ENCODE measurements around the gene MNDA.
A peak's percentile ranks its signal among the peaks of the same experiment; 100 is the strongest.

MNDA gene

DNA sequence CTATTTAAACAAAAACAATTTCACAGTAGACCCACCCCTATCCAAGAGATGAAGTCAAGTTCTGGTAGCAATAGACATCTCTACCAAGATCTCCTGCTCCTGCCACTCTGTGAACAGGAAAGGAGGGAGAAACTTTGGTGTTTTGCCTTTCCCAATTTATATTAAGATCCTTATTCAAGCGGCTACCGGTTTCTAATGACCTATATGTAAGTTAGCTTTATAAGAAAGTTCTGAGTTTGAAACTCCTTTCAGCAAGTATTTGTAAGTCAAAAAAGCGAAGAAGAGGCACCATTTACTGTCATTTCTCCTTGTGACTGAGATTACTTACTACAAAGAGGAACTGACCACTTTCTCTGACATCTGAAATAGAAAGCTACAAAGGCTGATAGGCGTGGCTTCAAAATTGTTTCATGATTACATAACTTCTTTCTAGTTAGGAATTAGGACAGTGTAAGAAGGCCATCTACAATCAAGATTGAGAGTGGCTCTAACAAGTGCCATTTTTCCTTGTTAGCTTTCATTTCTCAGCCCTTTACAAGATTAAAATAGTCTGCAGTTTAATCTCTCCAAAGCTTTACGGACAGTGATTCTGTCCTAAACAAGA, at the start of gene MNDA:
Gene MNDA (plus strand): TSS at position 448 of the 604 bp plus-strand sequence. CDS start 10,803 bp downstream, outside the sequence.
- Histone ChIP-seq H3K4me3 (IDR thresholded peaks at IDR 0.05; ENCODE audit: insufficient read depth, low read depth, low read length) (no peak within 1 kb of the TSS), H3K4me2 (no peak within 1 kb of the TSS), H4K20me1 (ENCODE audit: insufficient read depth) (no peaks in the 10 kb centered on the region), H3K4me1 (ENCODE audit: low read depth, poor library complexity, severe bottlenecking) (no peaks in the 10 kb centered on the region), H3K27ac (no peak within 1 kb of the TSS), H3K27me3 (ENCODE audit: insufficient read depth, low read depth) (no peaks in the 10 kb centered on the region), H2AFZ (ENCODE audit: low read depth) (no peak within 1 kb of the TSS), H3K9ac (no peak within 1 kb of the TSS), H3K36me3 (ENCODE audit: insufficient read depth) (no peaks in the 10 kb centered on the region), H3K79me2 (ENCODE audit: insufficient read depth, low read depth) (no peaks in the 10 kb centered on the region)
- TF ChIP-seq, protein P1, sequence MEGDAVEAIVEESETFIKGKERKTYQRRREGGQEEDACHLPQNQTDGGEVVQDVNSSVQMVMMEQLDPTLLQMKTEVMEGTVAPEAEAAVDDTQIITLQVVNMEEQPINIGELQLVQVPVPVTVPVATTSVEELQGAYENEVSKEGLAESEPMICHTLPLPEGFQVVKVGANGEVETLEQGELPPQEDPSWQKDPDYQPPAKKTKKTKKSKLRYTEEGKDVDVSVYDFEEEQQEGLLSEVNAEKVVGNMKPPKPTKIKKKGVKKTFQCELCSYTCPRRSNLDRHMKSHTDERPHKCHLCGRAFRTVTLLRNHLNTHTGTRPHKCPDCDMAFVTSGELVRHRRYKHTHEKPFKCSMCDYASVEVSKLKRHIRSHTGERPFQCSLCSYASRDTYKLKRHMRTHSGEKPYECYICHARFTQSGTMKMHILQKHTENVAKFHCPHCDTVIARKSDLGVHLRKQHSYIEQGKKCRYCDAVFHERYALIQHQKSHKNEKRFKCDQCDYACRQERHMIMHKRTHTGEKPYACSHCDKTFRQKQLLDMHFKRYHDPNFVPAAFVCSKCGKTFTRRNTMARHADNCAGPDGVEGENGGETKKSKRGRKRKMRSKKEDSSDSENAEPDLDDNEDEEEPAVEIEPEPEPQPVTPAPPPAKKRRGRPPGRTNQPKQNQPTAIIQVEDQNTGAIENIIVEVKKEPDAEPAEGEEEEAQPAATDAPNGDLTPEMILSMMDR (conservative IDR thresholded peaks at IDR 0.05; ENCODE audit: low read depth, low read length): no peak

DNA sequence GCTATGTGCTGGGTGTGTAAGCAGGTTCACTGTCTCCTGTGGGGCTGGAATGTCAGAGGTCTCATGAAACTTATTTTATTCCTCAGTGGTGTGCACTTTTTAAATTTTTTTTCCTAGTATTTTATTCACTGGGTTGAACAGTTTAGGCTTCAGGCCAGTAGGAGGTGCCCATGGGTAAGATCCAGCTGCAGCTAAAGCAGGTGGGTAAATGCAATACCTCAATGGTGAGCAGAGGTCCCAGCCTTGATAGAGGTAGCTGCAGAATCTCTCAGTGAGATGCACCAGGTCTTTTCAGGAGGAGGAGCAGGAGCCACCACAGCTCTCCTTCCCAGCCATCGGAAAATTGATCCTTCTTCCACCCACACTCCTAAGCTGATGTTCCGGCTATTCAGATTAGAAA, 37.5 kb upstream of the MNDA start:
- H3K4me1 ChIP-seq (ENCODE audit: low read depth, poor library complexity, severe bottlenecking): no peaks in the 10 kb centered on the region
- H3K9ac ChIP-seq: no peak overlapping the region
- H4K20me1 ChIP-seq (ENCODE audit: insufficient read depth): no peaks in the 10 kb centered on the region
- no peak overlapping the region for H2AFZ ChIP-seq (ENCODE audit: low read depth)
- TF ChIP-seq, protein P1 (conservative IDR thresholded peaks at IDR 0.05; ENCODE audit: low read depth, low read length): peak; percentile 46
- H3K4me2 ChIP-seq: no peak overlapping the region
- no peak overlapping the region for H3K27ac ChIP-seq
- H3K79me2 ChIP-seq (ENCODE audit: insufficient read depth, low read depth): no peaks in the 10 kb centered on the region
- H3K4me3 ChIP-seq (IDR thresholded peaks at IDR 0.05; ENCODE audit: insufficient read depth, low read depth, low read length): no peak overlapping the region
- no peaks in the 10 kb centered on the region for H3K36me3 ChIP-seq (ENCODE audit: insufficient read depth)
- no peaks in the 10 kb centered on the region for H3K27me3 ChIP-seq (ENCODE audit: insufficient read depth, low read depth)

DNA sequence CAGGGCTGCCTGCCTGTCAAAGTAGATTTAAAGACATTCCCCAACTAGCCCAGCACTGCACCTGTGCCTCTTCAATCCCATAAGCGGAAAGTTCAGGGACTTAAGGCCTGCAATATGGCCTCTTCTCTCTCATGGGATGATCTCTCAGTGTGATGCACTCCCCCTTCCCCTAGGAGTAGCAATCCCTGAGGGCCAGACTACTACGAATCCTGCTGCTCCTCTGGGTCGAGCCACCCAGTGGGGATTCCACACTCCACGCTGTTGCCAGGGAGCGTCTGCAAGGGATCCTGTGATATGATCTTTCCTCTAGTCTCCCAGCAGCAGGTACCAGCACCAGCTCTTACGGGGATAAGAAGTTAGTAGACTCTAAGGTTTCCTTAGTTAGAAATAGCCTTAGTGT, 36.9 kb upstream of the MNDA start:
- Histone ChIP-seq H3K4me1 (ENCODE audit: low read depth, poor library complexity, severe bottlenecking) (no peaks in the 10 kb centered on the region), H4K20me1 (ENCODE audit: insufficient read depth) (no peaks in the 10 kb centered on the region), H3K9ac (no peak overlapping the region), H3K4me2 (no peak overlapping the region), H3K79me2 (ENCODE audit: insufficient read depth, low read depth) (no peaks in the 10 kb centered on the region), H3K36me3 (ENCODE audit: insufficient read depth) (no peaks in the 10 kb centered on the region), H2AFZ (ENCODE audit: low read depth) (no peak overlapping the region), H3K27me3 (ENCODE audit: insufficient read depth, low read depth) (no peaks in the 10 kb centered on the region), H3K27ac (no peak overlapping the region), H3K4me3 (IDR thresholded peaks at IDR 0.05; ENCODE audit: insufficient read depth, low read depth, low read length) (no peak overlapping the region)
- TF ChIP-seq, protein P1 (conservative IDR thresholded peaks at IDR 0.05; ENCODE audit: low read depth, low read length): no peak

DNA sequence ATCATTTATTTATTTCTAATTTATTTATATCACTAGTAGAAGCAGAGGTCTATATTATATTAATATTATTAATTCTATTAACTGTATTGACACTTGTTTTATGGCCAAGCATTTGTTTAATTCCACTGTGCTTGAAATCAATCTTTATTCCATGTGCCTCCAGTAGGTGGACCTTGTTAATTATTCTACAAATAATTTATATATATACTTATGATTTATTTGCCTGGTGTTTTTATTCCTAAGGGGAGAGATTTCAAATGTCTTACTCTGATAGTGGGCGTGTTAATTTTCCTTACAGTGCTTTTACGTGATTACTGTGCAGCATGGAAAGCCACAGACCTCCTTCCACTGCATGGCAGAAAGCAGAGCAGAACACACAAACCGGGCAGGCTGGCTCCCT, 32.6 kb upstream of the MNDA start:
- Histone ChIP-seq H3K27me3 (ENCODE audit: insufficient read depth, low read depth) (no peaks in the 10 kb centered on the region), H3K4me2 (no peak overlapping the region), H3K36me3 (ENCODE audit: insufficient read depth) (no peaks in the 10 kb centered on the region), H3K79me2 (ENCODE audit: insufficient read depth, low read depth) (no peaks in the 10 kb centered on the region), H3K4me1 (ENCODE audit: low read depth, poor library complexity, severe bottlenecking) (no peaks in the 10 kb centered on the region), H4K20me1 (ENCODE audit: insufficient read depth) (no peaks in the 10 kb centered on the region), H3K27ac (no peak overlapping the region), H3K9ac (no peak overlapping the region), H3K4me3 (IDR thresholded peaks at IDR 0.05; ENCODE audit: insufficient read depth, low read depth, low read length) (no peak overlapping the region), H2AFZ (ENCODE audit: low read depth) (no peak overlapping the region)
- TF ChIP-seq, protein P1 (conservative IDR thresholded peaks at IDR 0.05; ENCODE audit: low read depth, low read length): peak; percentile 39; the same call in 1 of the 2 replicates
